ENCODE results near the gene HS3ST2.

HS3ST2 gene

DNA sequence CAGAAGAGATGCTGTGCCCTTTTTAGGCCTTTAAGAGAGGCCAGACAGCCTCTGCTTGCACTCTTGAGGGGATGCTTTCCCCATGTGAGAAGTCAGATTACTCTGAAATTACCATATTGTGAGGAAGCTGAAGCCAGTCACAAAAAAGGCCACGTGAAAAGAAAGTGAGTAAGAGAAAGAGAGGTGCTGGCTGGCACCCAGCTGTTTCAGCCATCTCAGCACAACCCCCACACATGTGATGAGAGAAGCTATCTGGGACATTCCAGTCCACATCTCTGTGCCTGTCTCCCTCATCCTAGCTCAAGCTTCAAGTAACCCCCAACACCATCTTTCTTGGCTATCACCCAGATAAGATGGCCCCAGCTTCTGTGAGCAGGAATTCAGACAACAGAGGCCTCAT lies 131.4 kb downstream of the HS3ST2 start:
- Histone ChIP-seq H3K4me1 (ENCODE audit: control insufficient read depth, insufficient read depth, low read length) (peaks cover 2% of the 10 kb centered on the region), H3K36me3 (ENCODE audit: control insufficient read depth, insufficient read depth, low read length) (no peaks in the 10 kb centered on the region), H3K27me3 (ENCODE audit: control insufficient read depth, insufficient read depth, low read length) (peaks cover 6% of the 10 kb centered on the region), H3K9ac (ENCODE audit: low read length) (no peak overlapping the region), H3K4me3 (ENCODE audit: low read length) (no peak overlapping the region), H3K27ac (ENCODE audit: low read depth, low read length) (no peak overlapping the region)

DNA sequence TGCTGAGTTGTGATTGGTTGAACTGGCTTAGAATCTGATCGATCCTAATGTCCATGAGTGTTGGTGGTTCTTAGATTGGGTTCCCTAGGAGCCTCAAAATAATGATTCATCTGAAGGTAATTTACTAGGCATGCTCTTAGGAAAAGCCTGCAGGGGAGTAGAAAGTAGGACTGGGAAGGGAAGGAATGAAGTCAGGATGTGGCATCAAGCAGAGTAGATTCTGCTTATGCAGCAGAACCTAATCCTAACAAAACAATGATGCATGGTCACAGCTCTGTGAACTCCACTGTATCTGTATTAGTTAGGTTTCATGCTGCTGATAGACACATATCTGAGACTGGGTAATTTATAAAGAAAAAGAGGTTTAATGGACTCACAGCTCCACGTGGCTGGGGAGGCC lies 132.5 kb downstream of the HS3ST2 start:
- H3K27ac ChIP-seq (ENCODE audit: low read depth, low read length): no peak overlapping the region
- no peak overlapping the region for H3K9ac ChIP-seq (ENCODE audit: low read length)
- peaks cover 2% of the 10 kb centered on the region for H3K4me1 ChIP-seq (ENCODE audit: control insufficient read depth, insufficient read depth, low read length)
- peaks cover 6% of the 10 kb centered on the region for H3K27me3 ChIP-seq (ENCODE audit: control insufficient read depth, insufficient read depth, low read length)
- no peak overlapping the region for H3K4me3 ChIP-seq (ENCODE audit: low read length)
- no peaks in the 10 kb centered on the region for H3K36me3 ChIP-seq (ENCODE audit: control insufficient read depth, insufficient read depth, low read length)

DNA sequence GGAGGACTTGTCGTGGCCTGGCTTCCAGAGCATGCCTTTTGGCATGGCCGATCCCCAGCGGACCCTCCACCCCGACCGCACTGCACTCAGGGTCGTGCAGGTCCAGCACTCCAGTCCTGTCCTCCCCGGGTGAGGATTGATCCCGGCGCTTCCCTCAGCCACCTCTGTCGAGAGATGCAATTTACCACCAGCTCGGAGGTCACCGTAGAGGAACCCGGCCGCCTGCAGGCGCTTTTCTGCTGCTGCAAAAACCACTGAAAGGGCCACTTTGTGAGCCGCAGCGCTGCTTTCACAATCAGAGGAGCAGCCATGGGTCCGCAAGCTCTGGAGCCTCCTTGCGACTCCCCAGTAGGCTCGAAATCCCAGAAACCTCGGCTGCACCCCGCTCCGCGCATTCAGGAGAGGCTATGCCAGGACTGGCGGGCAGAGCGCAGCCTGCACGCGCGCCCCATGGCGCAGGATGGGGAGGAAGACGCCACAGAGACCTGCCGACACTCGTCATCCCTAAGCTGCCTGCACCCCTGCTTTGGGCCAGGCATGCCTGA lies 134.2 kb downstream of the HS3ST2 start:
- Histone ChIP-seq H3K27me3 (ENCODE audit: control insufficient read depth, insufficient read depth, low read length) (peaks cover 6% of the 10 kb centered on the region), H3K4me1 (ENCODE audit: control insufficient read depth, insufficient read depth, low read length) (peaks cover 2% of the 10 kb centered on the region), H3K4me3 (ENCODE audit: low read length) (peak overlapping the region; percentile 43), H3K27ac (ENCODE audit: low read depth, low read length) (no peak overlapping the region), H3K9ac (ENCODE audit: low read length) (no peak overlapping the region), H3K36me3 (ENCODE audit: control insufficient read depth, insufficient read depth, low read length) (no peaks in the 10 kb centered on the region)

GRCh38 chr16:22948603-22949368 lies 134.8 kb downstream of the HS3ST2 start:
- Histone ChIP-seq H3K27me3 (ENCODE audit: control insufficient read depth, insufficient read depth, low read length) (peaks cover 6% of the 10 kb centered on the region), H3K9ac (ENCODE audit: low read length) (no peak overlapping the region), H3K27ac (ENCODE audit: low read depth, low read length) (no peak overlapping the region), H3K4me3 (ENCODE audit: low read length) (peak overlapping the region; percentile 43), H3K36me3 (ENCODE audit: control insufficient read depth, insufficient read depth, low read length) (no peaks in the 10 kb centered on the region), H3K4me1 (ENCODE audit: control insufficient read depth, insufficient read depth, low read length) (peaks cover 2% of the 10 kb centered on the region)

DNA sequence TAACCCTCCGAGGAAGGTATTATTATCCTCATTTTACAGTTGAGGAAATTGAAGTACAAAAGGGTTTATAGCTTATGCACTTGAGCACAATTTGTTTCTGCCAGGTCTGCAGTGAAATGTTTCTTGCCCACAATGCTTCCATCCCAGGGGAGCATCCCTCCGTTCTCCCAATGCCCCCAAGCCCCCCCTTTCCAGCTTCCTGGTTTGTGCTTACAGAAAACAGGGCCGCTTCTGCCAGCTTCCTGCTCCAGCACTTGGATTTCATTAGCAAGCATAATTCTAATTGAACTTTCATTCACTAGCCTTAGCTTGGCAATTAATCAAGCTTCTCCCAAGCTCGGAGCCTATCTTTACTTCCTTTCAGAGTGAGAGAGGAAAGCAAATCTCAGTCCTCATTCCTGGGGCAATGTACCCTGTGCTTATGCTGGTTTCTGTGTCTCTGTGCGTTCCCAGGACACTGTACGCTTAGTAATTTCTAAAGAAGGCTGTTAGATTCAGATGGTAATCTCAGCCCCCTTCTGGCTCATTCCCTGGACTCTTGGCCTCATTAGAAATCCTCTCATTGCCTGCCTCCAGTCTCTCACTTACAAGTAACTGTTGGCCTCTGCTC lies 141.6 kb downstream of the HS3ST2 start:
- Histone ChIP-seq H3K4me3 (ENCODE audit: low read length) (no peak overlapping the region), H3K27me3 (ENCODE audit: control insufficient read depth, insufficient read depth, low read length) (no peaks in the 10 kb centered on the region), H3K4me1 (ENCODE audit: control insufficient read depth, insufficient read depth, low read length) (no peaks in the 10 kb centered on the region), H3K36me3 (ENCODE audit: control insufficient read depth, insufficient read depth, low read length) (no peaks in the 10 kb centered on the region), H3K9ac (ENCODE audit: low read length) (no peak overlapping the region), H3K27ac (ENCODE audit: low read depth, low read length) (no peak overlapping the region)

- Histone ChIP-seq H3K27ac (ENCODE audit: low read depth, low read length) (no peak overlapping the region), H3K4me3 (ENCODE audit: low read length) (no peak overlapping the region), H3K36me3 (ENCODE audit: control insufficient read depth, insufficient read depth, low read length) (no peaks in the 10 kb centered on the region), H3K9ac (ENCODE audit: low read length) (no peak overlapping the region), H3K27me3 (ENCODE audit: control insufficient read depth, insufficient read depth, low read length) (peaks cover 3% of the 10 kb centered on the region), H3K4me1 (ENCODE audit: control insufficient read depth, insufficient read depth, low read length) (no peaks in the 10 kb centered on the region)
Observed at GRCh38 chr16:22961206-22961605, 147.2 kb downstream of the HS3ST2 start.

GRCh38 chr16:22962905-22963304 lies 148.9 kb downstream of the HS3ST2 start:
- Histone ChIP-seq H3K36me3 (ENCODE audit: control insufficient read depth, insufficient read depth, low read length) (no peaks in the 10 kb centered on the region), H3K27ac (ENCODE audit: low read depth, low read length) (no peak overlapping the region), H3K4me1 (ENCODE audit: control insufficient read depth, insufficient read depth, low read length) (no peaks in the 10 kb centered on the region), H3K9ac (ENCODE audit: low read length) (no peak overlapping the region), H3K4me3 (ENCODE audit: low read length) (no peak overlapping the region), H3K27me3 (ENCODE audit: control insufficient read depth, insufficient read depth, low read length) (peaks cover 6% of the 10 kb centered on the region)
